Adipose tissue (tissue), 3 donors: Measurements from ENCODE around the gene STAP2. TPM values are rescaled to one million over a fixed set of nuclear protein-coding genes. Genes with fewer than 3 reads are reported as not detected.

Source experiments
- H3K27ac ChIP-seq: one replicate; pipeline ENCODE4 v1.5.1; 2013; ENCODE audit warnings: low read depth, low read length
- WGBS, 3 donors: extraction: QIAGEN DNeasy Blood & Tissue Kit; methylation state at CpG; one replicate each; pipeline ENCODE4 v1.1.7; 2013; 5-methylcytosine and 5-hydroxymethylcytosine counted together
- polyA plus RNA-seq, 3 donors: library from polyadenylated mRNA; stranded (reverse); fragments of 200-250 nt; gene quantifications; one replicate each; pipeline ENCODE4 v1.2.3, GENCODE V29; 2013
- donor health status: healthy with polysubstance abuse.
- donor health status: Bipolar disorder and iron deficiency.
- donor health status: healthy.

STAP2 gene
- polyA plus RNA-seq, 3 donors = 6.4 to 15.5 (median 10.1) TPM

GRCh38 chr19:4316956-4317355, 21.7 kb downstream of the STAP2 start:
- no peak overlapping the region for H3K27ac ChIP-seq
- WGBS, 3 donors = 88 to 90% (median 89%) methylated on average over 9 of the region's 9 CpGs

DNA sequence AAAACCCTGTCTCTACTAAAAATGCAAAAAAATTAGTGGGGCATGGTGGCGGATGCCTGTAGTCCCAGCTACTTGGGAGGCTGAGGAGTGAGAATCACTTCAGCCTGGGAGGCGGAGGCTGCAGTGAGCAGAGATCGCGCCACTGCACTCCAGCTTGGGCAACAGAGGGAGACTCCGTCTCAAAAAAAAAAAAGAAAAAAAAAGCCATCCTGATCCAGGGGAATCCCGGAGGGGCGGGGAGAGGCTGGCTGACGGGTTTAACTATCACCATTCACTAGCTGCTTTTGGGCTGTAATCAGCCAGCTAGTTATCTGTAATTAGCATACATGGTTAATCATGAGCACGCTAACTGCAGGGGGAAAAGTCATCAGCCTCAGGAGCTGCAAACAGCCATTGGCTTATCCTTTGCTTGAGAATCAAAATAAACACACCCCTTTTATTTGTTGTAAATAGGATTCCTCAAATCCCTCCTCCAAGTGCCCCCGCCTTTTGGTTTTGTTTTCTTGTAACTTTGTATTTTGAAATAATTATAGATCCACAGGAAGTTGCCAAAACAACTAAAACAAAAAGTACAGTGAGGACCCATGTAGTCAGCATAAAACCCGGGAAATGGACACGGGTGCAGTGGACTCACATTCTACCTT, 24.7 kb downstream of the STAP2 start:
- WGBS, 3 donors = 32 to 51% (median 39%) methylated on average over 12 of the region's 12 CpGs
- H3K27ac ChIP-seq = no peak overlapping the region

GRCh38 chr19:4310247-4311121, 28.1 kb downstream of the STAP2 start:
- WGBS, 3 donors = 82 to 90% (median 88%) methylated on average over 22 of the region's 22 CpGs
- no peak overlapping the region for H3K27ac ChIP-seq

- WGBS, 3 donors = 71 to 82% (median 81%) methylated on average over 16 of the region's 16 CpGs
- H3K27ac ChIP-seq = no peak overlapping the region
Observed at GRCh38 chr19:4305659-4306058, 33.0 kb downstream of the STAP2 start.

DNA sequence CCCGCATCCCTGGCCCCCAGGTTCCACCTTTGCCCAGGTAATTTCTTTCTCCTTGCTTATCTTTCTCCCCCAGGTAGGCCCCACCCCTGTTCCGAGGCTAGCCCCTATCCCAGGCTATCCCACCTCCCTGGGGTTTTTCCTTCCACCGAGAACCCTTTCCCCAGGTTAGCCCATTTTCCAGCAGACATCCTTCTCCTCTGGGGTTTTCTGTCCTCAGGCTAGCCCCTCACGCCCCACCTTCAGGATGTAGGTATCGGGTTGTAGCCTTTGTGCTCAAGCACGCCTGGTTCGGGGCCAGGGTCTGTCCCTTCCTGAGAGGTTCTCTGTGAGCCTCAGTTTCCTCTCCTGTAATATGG, 33.4 kb downstream of the STAP2 start:
- H3K27ac ChIP-seq = no peak overlapping the region
- WGBS, 3 donors = 61 to 76% (median 73%) methylated on average over 7 of the region's 7 CpGs

GRCh38 chr19:4304538-4305256, 33.9 kb downstream of the STAP2 start, which contains the start of gene FSD1:
Gene FSD1 (plus strand): TSS chr19:4304598. CDS start chr19:4304747, 149 bp downstream.
- no peak within 1 kb of the TSS for H3K27ac ChIP-seq
- WGBS, 3 donors = 4 to 6% (median 6%) methylated on average over 44 to 60 of the region's 63 CpGs

DNA sequence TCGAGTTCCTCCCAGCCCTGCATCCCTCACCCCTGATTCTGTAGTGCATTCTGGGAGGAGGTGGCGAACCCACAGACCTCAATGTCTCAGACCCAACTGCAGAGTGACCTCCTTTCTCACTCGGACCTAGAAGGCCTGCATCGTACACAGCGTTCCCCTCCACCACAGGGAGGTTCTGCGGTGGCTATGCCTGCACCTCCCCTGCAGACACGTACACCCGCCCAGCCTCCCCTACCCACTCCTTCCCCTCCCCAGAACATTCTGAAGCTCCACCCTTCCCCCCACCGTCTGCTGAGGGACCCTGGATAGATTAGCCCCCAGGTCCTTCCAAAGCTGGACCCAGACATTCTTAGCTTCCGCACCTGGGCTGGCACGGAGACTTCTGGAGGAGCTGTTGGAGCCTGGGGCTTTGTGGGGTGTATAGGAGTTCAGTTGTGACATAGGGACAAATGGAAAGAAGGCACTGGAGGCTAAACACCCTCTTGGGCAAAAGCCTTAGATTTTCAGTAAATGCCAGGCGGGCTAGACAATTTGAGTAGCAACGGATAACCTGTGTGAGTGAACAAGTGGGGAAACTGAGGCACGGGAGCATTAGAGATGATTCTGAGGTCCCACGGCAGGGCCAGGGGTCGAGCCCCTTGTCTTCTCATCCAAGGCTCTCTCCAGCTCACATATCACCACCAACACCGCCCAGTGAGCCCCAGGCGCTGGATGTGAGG, 34.6 kb downstream of the STAP2 start:
- no peak overlapping the region for H3K27ac ChIP-seq
- 39 to 52% (median 45%) methylated on average over 18 of the region's 18 CpGs for WGBS, 3 donors

DNA sequence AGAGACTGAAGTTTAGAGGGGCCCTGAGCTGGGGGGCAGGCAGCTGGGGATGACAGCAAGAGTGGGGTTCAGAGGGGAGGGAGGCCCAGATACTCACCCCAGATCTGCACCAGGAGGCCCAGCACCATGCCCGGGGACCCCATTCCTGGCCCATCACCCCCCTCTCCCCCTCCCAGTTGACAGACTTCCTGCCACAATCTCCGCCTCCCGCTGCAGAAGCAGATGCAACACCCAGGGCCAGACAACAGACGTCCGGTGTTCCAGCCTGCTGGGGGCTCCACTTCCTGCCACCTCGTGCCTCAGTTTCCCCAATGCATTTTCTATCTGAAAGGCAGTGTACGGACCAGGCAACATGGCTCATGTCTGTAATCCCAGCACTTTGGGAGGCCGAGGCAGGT, 36.4 kb downstream of the STAP2 start, which contains the start of gene TMIGD2:
TSS of gene TMIGD2 (minus strand) at position 147 of the 398 bp plus-strand sequence. CDS start at position 143, 4 bp downstream.
- WGBS, 3 donors = 30 to 64% (median 44%) methylated on average over 8 of the region's 8 CpGs
- H3K27ac ChIP-seq = no peak within 1 kb of the TSS

GRCh38 chr19:4301590-4302242, 36.9 kb downstream of the STAP2 start:
- H3K27ac ChIP-seq = no peak overlapping the region
- WGBS, 3 donors = 47 to 62% (median 47%) methylated on average over 13 of the region's 13 CpGs

DNA sequence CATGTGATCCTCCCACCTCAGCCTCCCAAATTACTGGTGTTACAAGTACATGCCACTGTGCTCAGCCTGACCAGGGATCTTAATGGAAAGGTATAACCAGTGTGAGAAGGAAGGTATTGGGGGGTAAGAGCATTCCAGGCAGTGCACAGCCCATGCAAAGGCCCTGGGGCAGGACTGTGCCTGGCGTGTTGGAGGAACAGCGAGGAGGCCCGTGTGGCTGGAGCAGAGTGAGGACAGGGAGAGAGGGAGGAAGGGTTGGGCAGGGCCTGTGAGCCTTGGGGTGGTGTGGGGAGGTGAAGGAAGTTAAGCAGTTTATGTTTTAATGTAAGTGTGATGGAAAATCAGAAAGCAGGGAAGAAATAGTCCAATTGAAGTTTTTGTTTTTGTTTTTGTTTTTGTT, 38.0 kb downstream of the STAP2 start:
- no peak overlapping the region for H3K27ac ChIP-seq
- WGBS, 3 donors = 86 to 92% (median 91%) methylated on average over 3 of the region's 3 CpGs

DNA sequence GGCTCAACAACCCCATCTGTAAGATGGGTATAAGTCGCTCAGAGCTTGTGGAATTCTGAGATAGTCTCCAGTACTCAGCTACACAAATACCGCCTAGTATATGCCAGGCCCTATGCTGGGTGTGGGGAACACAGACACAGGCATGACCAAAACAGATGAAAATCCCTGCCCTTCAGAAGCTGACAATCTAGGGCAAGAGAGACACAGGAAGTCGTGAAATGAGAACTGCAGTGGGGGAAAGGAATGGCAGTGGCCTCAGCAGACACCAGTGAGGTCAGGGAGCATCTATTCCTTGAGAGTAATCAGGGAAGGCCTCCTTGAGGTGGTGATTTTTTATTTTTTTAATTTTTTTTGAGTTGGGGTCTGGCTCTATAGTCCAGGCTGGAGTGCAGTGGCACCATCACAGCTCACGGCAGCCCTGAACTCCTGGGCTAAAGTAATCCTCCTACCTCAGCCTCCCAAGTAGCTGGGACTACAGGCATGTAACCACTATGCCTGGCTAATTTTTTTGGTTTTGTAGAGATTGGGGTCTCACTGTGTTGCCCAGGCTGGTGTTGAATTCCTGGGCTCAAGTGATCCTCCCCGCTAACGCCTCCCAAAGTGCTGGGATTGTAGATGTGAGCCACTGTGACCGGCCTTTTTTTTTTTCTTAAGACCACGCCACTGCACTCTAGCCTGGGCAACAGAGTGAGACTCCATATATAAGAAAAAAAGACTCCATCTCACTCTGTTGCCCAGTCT, 39.6 kb downstream of the STAP2 start:
- 78 to 83% (median 79%) methylated on average over 8 of the region's 8 CpGs for WGBS, 3 donors

DNA sequence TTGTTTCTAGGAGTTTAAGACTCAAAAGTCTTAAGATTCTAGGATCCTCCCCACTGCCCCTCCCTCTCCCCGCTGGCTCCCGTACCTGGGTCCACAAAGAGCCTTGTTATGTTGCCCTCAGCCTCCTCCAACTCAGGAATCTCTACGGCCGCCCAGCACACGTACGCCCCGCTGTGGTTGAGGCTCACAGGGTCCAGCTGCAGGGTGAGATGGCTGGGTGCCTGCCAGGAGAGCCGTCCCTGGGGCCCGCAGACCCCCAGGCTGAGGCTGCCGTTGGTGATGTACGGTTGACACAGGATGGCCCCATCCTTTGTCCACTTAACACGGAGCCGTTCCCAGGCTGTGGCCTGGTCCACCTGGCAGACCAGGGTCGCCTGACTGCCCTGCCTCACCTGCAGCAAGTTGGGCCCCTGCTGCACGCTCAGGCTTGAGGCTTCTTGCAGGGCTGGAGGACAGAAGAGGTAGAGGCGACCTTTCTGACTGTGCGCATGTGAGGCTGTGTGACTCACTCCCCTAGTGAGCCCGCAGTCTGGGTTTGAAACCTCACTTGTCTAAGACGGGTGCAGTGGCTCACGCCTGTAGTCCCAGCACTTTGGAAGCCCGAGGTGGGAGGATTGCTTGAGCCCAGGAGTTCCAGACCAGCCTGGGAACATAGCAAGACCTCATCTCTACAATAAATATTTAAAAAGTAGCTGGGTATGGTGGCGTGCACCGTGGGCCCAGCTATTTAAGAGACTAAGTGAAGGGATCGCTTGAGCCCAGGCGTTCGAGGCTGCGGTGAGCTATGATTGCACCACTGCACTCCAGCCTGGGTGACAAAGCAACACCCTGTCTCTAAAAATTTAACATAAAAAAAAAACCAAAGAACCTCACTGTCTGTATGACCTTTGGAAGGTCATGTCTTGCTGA, 40.5 kb downstream of the STAP2 start:
- no peak overlapping the region for H3K27ac ChIP-seq
- 70 to 82% (median 77%) methylated on average over 26 to 27 of the region's 27 CpGs for WGBS, 3 donors

More for the DNA sequence above, 39.6 kb downstream of the STAP2 start:
- H3K27ac ChIP-seq = no peak overlapping the region

DNA sequence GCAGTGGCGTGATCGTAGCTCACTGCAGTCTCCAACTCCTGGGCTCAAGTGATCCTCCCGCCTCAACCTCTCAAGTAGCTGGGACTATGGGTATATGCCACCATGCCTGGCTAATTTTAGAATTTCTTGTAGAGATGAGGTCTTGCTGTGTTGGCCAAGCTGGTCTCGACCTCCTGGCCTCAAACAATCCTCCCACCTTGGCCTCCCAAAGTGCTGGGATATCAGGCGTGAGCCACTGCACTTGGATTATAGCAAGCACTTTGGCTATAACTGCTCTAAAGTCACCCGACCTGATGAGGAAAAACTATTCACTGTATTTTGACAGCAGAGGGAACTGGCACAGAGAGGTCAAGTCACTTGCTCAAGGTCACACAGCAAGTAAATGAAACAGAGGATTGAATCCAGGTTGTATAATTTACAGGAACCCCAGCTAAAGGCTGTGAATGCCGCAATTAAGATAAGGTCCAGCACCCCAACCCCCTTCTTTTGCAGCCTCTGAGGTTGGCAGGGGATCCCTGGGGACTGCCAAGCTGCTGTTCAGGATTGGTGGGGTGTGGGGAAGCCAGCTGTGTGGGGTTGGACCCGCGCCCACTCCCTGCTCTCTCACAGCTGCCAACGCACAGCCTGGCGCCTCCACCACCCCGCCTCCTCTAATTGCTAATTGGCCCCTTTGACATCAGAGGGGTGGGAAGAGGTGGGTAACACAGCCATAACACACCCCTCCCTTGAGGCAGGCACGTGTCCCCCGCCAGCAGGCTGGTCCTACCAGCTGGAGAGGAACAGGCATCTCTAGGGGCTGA, 42.5 kb downstream of the STAP2 start:
- WGBS, 3 donors = 43 to 58% (median 54%) methylated on average over 14 of the region's 14 CpGs
- H3K27ac ChIP-seq = no peak overlapping the region

DNA sequence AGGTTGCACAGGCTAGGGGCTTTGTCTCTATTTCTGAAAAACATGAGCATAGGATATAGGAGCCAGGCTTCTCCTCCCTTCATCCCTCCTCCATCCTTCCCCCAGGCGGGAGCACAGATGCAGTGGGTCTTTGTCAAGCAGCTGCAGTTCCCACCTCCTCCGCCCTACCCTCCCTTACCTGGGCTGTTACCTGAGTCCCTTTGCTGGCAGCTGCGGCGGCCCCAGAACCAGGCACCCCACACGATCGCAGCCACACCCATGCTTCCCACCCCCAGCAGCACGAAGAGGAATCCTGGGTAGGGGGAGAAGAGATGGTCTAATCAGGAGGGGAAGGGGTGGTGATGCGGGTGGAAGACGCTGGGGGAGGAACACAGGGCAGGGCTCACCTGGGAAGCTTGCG, 44.2 kb downstream of the STAP2 start:
- no peak overlapping the region for H3K27ac ChIP-seq
- 38 to 53% (median 53%) methylated on average over 10 of the region's 10 CpGs for WGBS, 3 donors

DNA sequence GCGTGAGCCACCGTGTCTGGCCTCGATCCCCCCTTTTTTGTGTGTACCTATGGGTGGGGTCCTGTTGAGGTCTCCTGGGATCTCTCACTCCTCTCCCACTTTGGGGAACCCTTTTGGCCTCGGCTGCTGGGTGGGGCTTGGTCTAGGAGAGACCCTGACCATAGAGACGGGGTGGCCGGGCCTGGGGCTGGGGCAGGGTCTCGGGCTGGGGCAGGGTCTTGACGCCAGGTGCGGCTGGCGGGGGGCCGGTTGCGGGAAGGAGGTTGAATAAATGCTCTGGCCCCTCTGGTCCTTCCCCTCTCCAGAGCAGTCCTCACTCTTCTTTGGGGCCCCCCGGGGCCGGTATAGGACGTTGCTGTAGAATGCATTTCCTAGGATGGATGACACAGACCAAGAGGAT, 46.1 kb downstream of the STAP2 start:
- WGBS, 3 donors = 80 to 88% (median 86%) methylated on average over 15 of the region's 15 CpGs

More for the DNA sequence above, 46.1 kb downstream of the STAP2 start:
- H3K27ac ChIP-seq = no peak overlapping the region
